GM19438 (cell line): ENCODE results near the gene GMDS.
A peak's percentile ranks its signal among the peaks of the same experiment; 100 is the strongest.
"Not testable (repeated sequence)": the region's sequence is repeated elsewhere in the genome, so short reads cannot be mapped to it uniquely, and the experiment has no call there.

Experiments used
- ATAC-seq: cut with Tn5 transposase; IDR thresholded peaks from one replicate; pipeline ENCODE4 v1.9.1; 2021; ENCODE audit warnings: low read depth; ENCODE audit not compliant: unreplicated experiment

Gene GMDS

GRCh38 chr6:1767481-1768246 lies 477.7 kb downstream of the GMDS start:
- no peak for ATAC-seq

- ATAC-seq: no peak
Observed at GRCh38 chr6:1766654-1767053, 478.8 kb downstream of the GMDS start.

GRCh38 chr6:1765160-1765903 lies 480.1 kb downstream of the GMDS start:
- ATAC-seq: no peak

GRCh38 chr6:1764397-1764987 lies 480.9 kb downstream of the GMDS start:
- ATAC-seq: no peak

GRCh38 chr6:1763404-1763803 lies 482.0 kb downstream of the GMDS start:
- no peak for ATAC-seq

- ATAC-seq: no peak
Observed at GRCh38 chr6:1762203-1762602, 483.2 kb downstream of the GMDS start.

- no peak for ATAC-seq
Observed at GRCh38 chr6:1761477-1761877, 483.9 kb downstream of the GMDS start.

- ATAC-seq: no peak
Observed at GRCh38 chr6:1760876-1761275, 484.5 kb downstream of the GMDS start.

- no peak for ATAC-seq
Observed at GRCh38 chr6:1759870-1760269, 485.5 kb downstream of the GMDS start.

- no peak for ATAC-seq
Observed at GRCh38 chr6:1758076-1758679, 487.2 kb downstream of the GMDS start.

- ATAC-seq: no peak
Observed at GRCh38 chr6:1757131-1757530, 488.3 kb downstream of the GMDS start.

GRCh38 chr6:1756472-1757129 lies 488.8 kb downstream of the GMDS start:
- ATAC-seq: no peak

- ATAC-seq: not testable (repeated sequence)
Observed at GRCh38 chr6:1751063-1751462, 494.3 kb downstream of the GMDS start.

- no peak for ATAC-seq
Observed at GRCh38 chr6:1749041-1749440, 496.4 kb downstream of the GMDS start.

GRCh38 chr6:1747531-1747930 lies 497.9 kb downstream of the GMDS start:
- no peak for ATAC-seq

GRCh38 chr6:1747003-1747402 lies 498.4 kb downstream of the GMDS start:
- no peak for ATAC-seq

GRCh38 chr6:1745814-1746213 lies 499.6 kb downstream of the GMDS start:
- ATAC-seq: no peak

- ATAC-seq: no peak
Observed at GRCh38 chr6:1744543-1744942, 500.9 kb downstream of the GMDS start.

GRCh38 chr6:1739680-1740079 lies 505.7 kb downstream of the GMDS start:
- peak; percentile 88 for ATAC-seq

GRCh38 chr6:1739220-1739619 lies 506.2 kb downstream of the GMDS start:
- peak; percentile 39 for ATAC-seq
